Right cardiac atrium (tissue), 5 donors: ENCODE results near the gene FABP3. TPM values are rescaled to one million over a fixed set of nuclear protein-coding genes. Genes with fewer than 3 reads are reported as not detected.
A peak's percentile ranks its signal among the peaks of the same experiment; 100 is the strongest.

Experiments used
- ATAC-seq, 2 donors: fragments of 200-7000 bp; cut with Tn5 transposase; one replicate each; pipeline versions ENCODE4 v1.8.0 to v1.9.1; 2020; ENCODE audit warnings: moderate library complexity in 2 of 2, mild to moderate bottlenecking in 1 of 2
- DNase-seq, 3 donors: peaks; one replicate each; pipeline ENCODE4 v3.0.0-alpha.2; 2020
- H3K27ac ChIP-seq: one replicate; pipeline ENCODE4 v1.5.1; 2013; ENCODE audit warnings: mild to moderate bottlenecking, low read length, control low read depth, moderate library complexity
- H3K27me3 ChIP-seq: one replicate; pipeline ENCODE4 v1.6.1; 2013; ENCODE audit not compliant: control insufficient read depth, insufficient read depth
- H3K4me1 ChIP-seq: one replicate; pipeline ENCODE4 v1.6.1; 2013; ENCODE audit warnings: low read length; ENCODE audit not compliant: control insufficient read depth, insufficient read depth
- H3K4me3 ChIP-seq: one replicate; pipeline ENCODE4 v1.5.1; 2013; ENCODE audit warnings: low read length, control low read depth
- H3K9me3 ChIP-seq: one replicate; pipeline ENCODE4 v1.6.1; 2013; ENCODE audit warnings: low read length; ENCODE audit not compliant: control insufficient read depth
- WGBS: extraction: QIAGEN DNeasy Blood & Tissue Kit; methylation state at CpG from one replicate; pipeline ENCODE4 v1.1.7; 2013; 5-methylcytosine and 5-hydroxymethylcytosine counted together
- intact Hi-C, 4 donors: fragments of 100-400 bp; cut with DNase I; formaldehyde crosslinking; loops; one replicate each; pipeline versions ENCODE4 v1.11.0 to v1.14.0; 2022 to 2023
- polyA plus RNA-seq: library from polyadenylated mRNA; stranded (reverse); fragments of 200-250 nt; gene quantifications from one replicate; pipeline ENCODE4 v1.2.3, GENCODE V29; 2013
- total RNA-seq, 4 donors: library from RNA; stranded (reverse); fragmentation: NEBNext Ultra II Directional; extraction: Animal tissue kit (Norgen Biotek cat#: 25700); gene quantifications; one replicate each; pipeline ENCODE4 v1.2.1, GENCODE V29; 2021
- donor health status: healthy with polysubstance abuse.
- donor health status: DM: no; HTN: yes; CAD: no.
- donor health status: DM: no; HTN: no; CAD: no.
- donor health status: DM: no; HTN: yes; CAD: no; lungs with severe emphysema.
- donor health status: DM: yes; HTN: yes; CAD: no.

FABP3 gene
- total and polyA plus RNA-seq, 5 donors: 2,322 to 6,193 (median 2,722) TPM

GRCh38 chr1:31412732-31413404 is 40.0 kb upstream of the FABP3 start, which contains the start of gene SERINC2:
SERINC2 (plus strand) TSS chr1:31413213; CDS start chr1:31413266, 53 bp downstream.
- Histone ChIP-seq H3K4me1 (peaks cover 3% of the 10 kb centered on the region), H3K27ac (no peak within 1 kb of the TSS), H3K9me3 (no peaks in the 10 kb centered on the region), H3K27me3 (no peaks in the 10 kb centered on the region), H3K4me3 (peak within 1 kb of the TSS; percentile 78)
- 3% methylated on average over 63 of the region's 63 CpGs for WGBS
- DNase-seq: peak in 1 of 3 donors; percentile 53
- peak; percentile 57 to 60 for ATAC-seq
- intact Hi-C loops: no loop called here

- Histone ChIP-seq H3K9me3 (no peaks in the 10 kb centered on the region), H3K27me3 (no peaks in the 10 kb centered on the region), H3K4me3 (no peak overlapping the region), H3K4me1 (peaks cover 3% of the 10 kb centered on the region), H3K27ac (no peak overlapping the region)
- intact Hi-C loops: no loop called here
- ATAC-seq (no peak), DNase-seq (no peak)
- WGBS: 65% methylated on average over 2 of the region's 2 CpGs
Measured at GRCh38 chr1:31412205-31412604, 39.3 kb upstream of the FABP3 start.

- H3K4me1 ChIP-seq: peaks cover 3% of the 10 kb centered on the region
- no peak overlapping the region for H3K27ac ChIP-seq
- no peaks in the 10 kb centered on the region for H3K9me3 ChIP-seq
- H3K27me3 ChIP-seq: no peaks in the 10 kb centered on the region
- ATAC-seq (no peak), DNase-seq (no peak)
- intact Hi-C loops: no loop called here
- H3K4me3 ChIP-seq: no peak overlapping the region
- 77% methylated on average over 4 of the region's 4 CpGs for WGBS
Measured at GRCh38 chr1:31410871-31411270, 38.0 kb upstream of the FABP3 start.

- Histone ChIP-seq H3K4me1 (peaks cover 3% of the 10 kb centered on the region), H3K27ac (no peak overlapping the region), H3K4me3 (no peak overlapping the region), H3K9me3 (no peaks in the 10 kb centered on the region), H3K27me3 (no peaks in the 10 kb centered on the region)
- intact Hi-C loops: no loop called here
- ATAC-seq (no peak), DNase-seq (no peak)
- WGBS: 78% methylated on average over 6 of the region's 6 CpGs
Measured at GRCh38 chr1:31409946-31410858, 37.3 kb upstream of the FABP3 start.

GRCh38 chr1:31408788-31409318 is 36.0 kb upstream of the FABP3 start:
- ATAC-seq (no peak), DNase-seq (no peak)
- H3K9me3 ChIP-seq: no peaks in the 10 kb centered on the region
- intact Hi-C loops: no loop called here
- no peaks in the 10 kb centered on the region for H3K27me3 ChIP-seq
- 90% methylated on average over 5 of the region's 5 CpGs for WGBS
- H3K4me1 ChIP-seq: peaks cover 3% of the 10 kb centered on the region
- no peak overlapping the region for H3K27ac ChIP-seq
- H3K4me3 ChIP-seq: no peak overlapping the region

GRCh38 chr1:31407029-31407626 is 34.3 kb upstream of the FABP3 start:
- DNase-seq (no peak), ATAC-seq (peak in 1 of 2 donors; percentile 38)
- WGBS: 65% methylated on average over 18 of the region's 18 CpGs
- Histone ChIP-seq H3K4me1 (no peaks in the 10 kb centered on the region), H3K4me3 (no peak overlapping the region), H3K27me3 (no peaks in the 10 kb centered on the region), H3K27ac (no peak overlapping the region), H3K9me3 (no peaks in the 10 kb centered on the region)
- intact Hi-C loops: no loop called here

GRCh38 chr1:31405578-31406245 is 32.8 kb upstream of the FABP3 start:
- no peak overlapping the region for H3K4me3 ChIP-seq
- intact Hi-C loops: no loop called here
- ATAC-seq (no peak), DNase-seq (no peak)
- H3K9me3 ChIP-seq: no peaks in the 10 kb centered on the region
- no peaks in the 10 kb centered on the region for H3K4me1 ChIP-seq
- H3K27me3 ChIP-seq: no peaks in the 10 kb centered on the region
- H3K27ac ChIP-seq: no peak overlapping the region
- 83% methylated on average over 6 of the region's 6 CpGs for WGBS

- DNase-seq (no peak), ATAC-seq (no peak)
- Histone ChIP-seq H3K27me3 (no peaks in the 10 kb centered on the region), H3K4me3 (no peak overlapping the region), H3K9me3 (no peaks in the 10 kb centered on the region), H3K27ac (no peak overlapping the region), H3K4me1 (no peaks in the 10 kb centered on the region)
- intact Hi-C loops: no loop called here
- 47% methylated on average over 2 of the region's 2 CpGs for WGBS
Measured at GRCh38 chr1:31401241-31401640, 28.4 kb upstream of the FABP3 start.

GRCh38 chr1:31400393-31400792 is 27.5 kb upstream of the FABP3 start:
- whole genome bisulfite sequencing: 41% methylated on average over 3 of the region's 3 CpGs
- H3K9me3 ChIP-seq: no peaks in the 10 kb centered on the region
- H3K27ac ChIP-seq: no peak overlapping the region
- no peaks in the 10 kb centered on the region for H3K4me1 ChIP-seq
- DNase-seq (no peak), ATAC-seq (no peak)
- H3K4me3 ChIP-seq: no peak overlapping the region
- intact Hi-C loops: no loop called here
- H3K27me3 ChIP-seq: no peaks in the 10 kb centered on the region

GRCh38 chr1:31399976-31400375 is 27.1 kb upstream of the FABP3 start:
- intact Hi-C loops: loop anchor here in 1 of 4 donors (10.0 kb wide), 1 partner anchor 145 kb away; no protein-coding TSS in a partner anchor
- no peaks in the 10 kb centered on the region for H3K27me3 ChIP-seq
- H3K27ac ChIP-seq: no peak overlapping the region
- ATAC-seq (no peak), DNase-seq (no peak)
- H3K9me3 ChIP-seq: no peaks in the 10 kb centered on the region
- peaks cover under 1% of the 10 kb centered on the region for H3K4me1 ChIP-seq
- 66% methylated on average over 3 of the region's 3 CpGs for WGBS
- no peak overlapping the region for H3K4me3 ChIP-seq
